Tibial nerve (tissue), 4 donors: ENCODE measurements around the gene ST6GALNAC3. TPM values are rescaled to one million over a fixed set of nuclear protein-coding genes. Genes with fewer than 3 reads are reported as not detected.
"Not testable (repeated sequence)": the region's sequence is repeated elsewhere in the genome, so short reads cannot be mapped to it uniquely, and the experiment has no call there.

Source experiments
- DNase-seq, 2 donors: peaks; one replicate each; pipeline ENCODE4 v3.0.0-alpha.2; 2019; ENCODE audit warnings: low spot score in 2 of 2
- H3K27ac ChIP-seq, 4 donors: fragments of 200-600 bp; sonication (generic) in 3 of 4; one replicate each; pipeline ENCODE4 v1.5.1; 2017 to 2019; ENCODE audit warnings: mild to moderate bottlenecking in 1 of 4
- H3K27me3 ChIP-seq, 2 donors: fragments of 200-600 bp; sonication (generic) in 1 of 2; one replicate each; pipeline versions ENCODE4 v1.5.1 to v1.6.0; 2017 to 2019
- H3K36me3 ChIP-seq, 3 donors: fragments of 200-600 bp; sonication (generic); one replicate each; pipeline ENCODE4 v1.5.1; 2018 to 2019
- H3K4me1 ChIP-seq, 4 donors: fragments of 200-600 bp; sonication (generic) in 3 of 4; one replicate each; pipeline ENCODE4 v1.5.1; 2017 to 2019
- H3K4me3 ChIP-seq, 4 donors: fragments of 200-600 bp; sonication (generic) in 3 of 4; one replicate each; pipeline ENCODE4 v1.5.1; 2017 to 2019; ENCODE audit warnings: mild to moderate bottlenecking in 1 of 4, moderate library complexity in 1 of 4
- H3K9me3 ChIP-seq, 4 donors: fragments of 200-600 bp; sonication (generic) in 3 of 4; one replicate each; pipeline ENCODE4 v1.5.1; 2017 to 2019
- EP300 ChIP-seq, 2 donors: sonication (generic); formaldehyde crosslinking; IDR thresholded peaks; one replicate each; pipeline ENCODE4 v1.6.1; 2017; ENCODE audit warnings: antibody characterized with exemption in 2 of 2, mild to moderate bottlenecking in 1 of 2
- POLR2A ChIP-seq, 2 donors: fragments of 450-650 bp; IDR thresholded peaks; one replicate each; pipeline ENCODE4 v1.6.1; 2017; ENCODE audit warnings: antibody characterized with exemption in 2 of 2, mild to moderate bottlenecking in 2 of 2, moderate library complexity in 2 of 2
- WGBS, 2 donors: methylation state at CpG; one replicate each; pipeline ENCODE4 v1.1.5; 2018; 5-methylcytosine and 5-hydroxymethylcytosine counted together
- total RNA-seq, 4 donors: library from RNA; depleted of rRNA; stranded (reverse); fragments of >200 nt; gene quantifications; one replicate each; pipeline ENCODE4 v1.1.0, GENCODE V29; 2016
- TF ChIP-seq, protein P1 (sequence below), 5 experiments: fragments of 200-600 bp in 3 of 5; fragments of 450-650 bp in 2 of 5; sonication (generic) in 3 of 5; IDR thresholded peaks; one replicate each; pipeline ENCODE4 v1.5.1; 2016 to 2019; ENCODE audit warnings: antibody characterized with exemption in 5 of 5, mild to moderate bottlenecking in 3 of 5, moderate library complexity in 2 of 5

ST6GALNAC3 gene
- total RNA-seq, 4 donors from 2014 or later, result 2.7 to 6.6 (median 4.9) TPM

DNA sequence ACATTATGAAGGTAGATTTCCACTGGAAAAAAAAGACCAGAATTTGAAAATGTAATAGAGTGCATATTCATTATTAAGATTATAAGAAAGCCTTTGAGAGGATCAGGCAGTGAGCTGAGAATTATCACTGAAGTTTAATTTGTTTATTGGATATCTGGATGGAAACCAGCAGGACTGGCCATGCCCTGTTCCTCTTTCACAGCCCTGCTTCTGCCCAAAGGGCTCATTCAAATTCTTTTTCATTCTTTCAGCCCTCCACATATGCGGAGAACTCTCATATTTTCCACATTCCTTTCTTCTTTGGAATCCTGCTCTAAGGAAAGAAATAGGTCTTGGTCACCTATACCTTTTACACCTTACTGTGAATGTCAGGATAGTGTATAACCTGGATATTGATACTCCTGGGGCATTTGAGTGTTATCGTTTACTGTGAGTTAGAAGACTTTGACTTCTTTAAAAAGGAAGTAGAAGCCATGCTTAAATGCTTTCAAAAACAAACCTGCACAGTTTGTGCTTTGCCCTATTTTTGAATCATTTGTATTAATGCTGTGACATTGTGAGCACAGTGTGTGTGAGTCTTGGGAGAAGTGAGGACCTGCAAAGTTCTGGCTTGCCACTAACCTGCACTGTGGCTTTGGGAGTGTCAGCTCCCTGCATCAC is 35.5 kb downstream of the ST6GALNAC3 start:
- no peaks in the 10 kb centered on the region for H3K9me3 ChIP-seq
- no peaks in the 10 kb centered on the region for H3K27me3 ChIP-seq
- DNase-seq, result no peak
- TF ChIP-seq, protein P1, sequence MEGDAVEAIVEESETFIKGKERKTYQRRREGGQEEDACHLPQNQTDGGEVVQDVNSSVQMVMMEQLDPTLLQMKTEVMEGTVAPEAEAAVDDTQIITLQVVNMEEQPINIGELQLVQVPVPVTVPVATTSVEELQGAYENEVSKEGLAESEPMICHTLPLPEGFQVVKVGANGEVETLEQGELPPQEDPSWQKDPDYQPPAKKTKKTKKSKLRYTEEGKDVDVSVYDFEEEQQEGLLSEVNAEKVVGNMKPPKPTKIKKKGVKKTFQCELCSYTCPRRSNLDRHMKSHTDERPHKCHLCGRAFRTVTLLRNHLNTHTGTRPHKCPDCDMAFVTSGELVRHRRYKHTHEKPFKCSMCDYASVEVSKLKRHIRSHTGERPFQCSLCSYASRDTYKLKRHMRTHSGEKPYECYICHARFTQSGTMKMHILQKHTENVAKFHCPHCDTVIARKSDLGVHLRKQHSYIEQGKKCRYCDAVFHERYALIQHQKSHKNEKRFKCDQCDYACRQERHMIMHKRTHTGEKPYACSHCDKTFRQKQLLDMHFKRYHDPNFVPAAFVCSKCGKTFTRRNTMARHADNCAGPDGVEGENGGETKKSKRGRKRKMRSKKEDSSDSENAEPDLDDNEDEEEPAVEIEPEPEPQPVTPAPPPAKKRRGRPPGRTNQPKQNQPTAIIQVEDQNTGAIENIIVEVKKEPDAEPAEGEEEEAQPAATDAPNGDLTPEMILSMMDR (IDR thresholded peaks at IDR 0.05), result no peak
- no peak for TF ChIP-seq POLR2A (IDR thresholded peaks at IDR 0.05)
- TF ChIP-seq EP300 (IDR thresholded peaks at IDR 0.05), result no peak
- WGBS, 2 donors, result 46 to 62% methylated on average over 2 of the region's 2 CpGs
- H3K4me1 ChIP-seq, result peaks cover 0 to 5% (median 0%) of the 10 kb centered on the region in 4 donors
- H3K4me3 ChIP-seq, result no peak overlapping the region
- no peaks in the 10 kb centered on the region for H3K36me3 ChIP-seq
- no peak overlapping the region for H3K27ac ChIP-seq

DNA sequence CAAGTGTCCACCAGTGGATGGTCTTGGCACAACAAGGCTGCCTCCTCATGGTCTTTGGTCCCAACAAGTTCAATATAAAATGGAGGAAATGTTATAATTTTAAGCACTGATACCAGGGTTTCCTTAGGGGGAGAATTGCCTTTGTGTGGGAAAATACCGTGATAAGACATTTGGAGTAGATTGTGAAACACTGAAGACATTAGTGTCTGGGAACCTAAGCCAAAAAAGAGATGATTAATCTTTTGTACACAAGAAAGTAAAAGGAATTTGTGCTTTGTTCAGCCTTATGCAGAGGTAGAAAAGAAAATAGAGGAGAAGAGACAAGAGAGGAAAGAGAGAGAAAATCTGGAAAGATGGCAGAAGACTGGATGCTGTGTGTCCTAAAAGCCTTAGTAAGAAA is 36.1 kb downstream of the ST6GALNAC3 start:
- Histone ChIP-seq H3K27me3 (no peaks in the 10 kb centered on the region), H3K9me3 (no peaks in the 10 kb centered on the region), H3K27ac (no peak overlapping the region), H3K36me3 (no peaks in the 10 kb centered on the region), H3K4me3 (no peak overlapping the region), H3K4me1 (peaks cover 0 to 5% (median 0%) of the 10 kb centered on the region in 4 donors)
- whole genome bisulfite sequencing, 2 donors, result 57 to 59% methylated on average over 1 of the region's 1 CpG
- TF ChIP-seq POLR2A (IDR thresholded peaks at IDR 0.05) (no peak), EP300 (IDR thresholded peaks at IDR 0.05) (no peak)
- TF ChIP-seq, protein P1 (IDR thresholded peaks at IDR 0.05), result no peak
- DNase-seq, result no peak

DNA sequence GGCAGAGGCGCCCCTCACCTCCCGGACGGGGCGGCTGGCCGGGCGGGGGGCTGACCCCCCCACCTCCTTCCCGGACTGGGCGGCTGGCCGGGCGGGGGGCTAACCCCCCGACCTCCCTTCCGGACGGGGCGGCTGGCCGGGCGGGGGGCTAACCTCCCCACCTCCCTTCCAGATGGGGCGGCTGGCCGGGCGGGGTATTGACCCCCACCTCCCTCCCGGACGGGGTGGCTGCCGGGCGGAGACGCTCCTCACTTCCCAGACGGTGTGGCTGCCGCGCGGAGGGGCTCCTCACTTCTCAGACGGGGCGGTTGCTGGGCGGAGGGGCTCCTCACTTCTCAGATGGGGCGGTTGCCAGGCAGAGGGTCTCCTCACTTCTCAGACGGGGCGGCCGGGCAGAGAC is 37.8 kb downstream of the ST6GALNAC3 start:
- H3K27ac ChIP-seq, H3K36me3 ChIP-seq, DNase-seq, H3K4me3 ChIP-seq, H3K27me3 ChIP-seq, H3K9me3 ChIP-seq, H3K4me1 ChIP-seq: not testable (repeated sequence)
- 95 to 97% methylated on average over 18 to 20 of the region's 35 CpGs for WGBS, 2 donors

DNA sequence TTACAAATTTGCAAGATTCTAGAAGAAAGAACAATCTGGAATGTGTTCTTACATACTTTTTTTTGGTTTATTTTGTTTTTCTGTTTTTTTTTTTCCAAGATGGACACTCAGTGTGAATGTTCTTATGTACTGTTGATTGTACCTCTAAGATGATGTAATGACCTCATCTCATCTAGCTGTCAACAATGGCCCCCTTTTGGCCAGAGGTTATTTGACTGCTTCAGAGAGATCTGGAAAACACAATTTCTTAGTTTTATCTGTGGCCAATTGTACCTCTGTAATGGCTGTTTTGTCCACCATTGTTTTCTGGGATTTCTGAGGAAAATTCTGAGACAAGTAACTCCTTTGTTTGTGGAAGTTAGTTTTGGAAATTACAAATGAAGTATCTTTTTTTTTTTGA is 38.9 kb downstream of the ST6GALNAC3 start:
- H3K4me3 ChIP-seq, result no peak overlapping the region
- peaks cover 0 to 5% (median 0%) of the 10 kb centered on the region in 4 donors for H3K4me1 ChIP-seq
- DNase-seq, result no peak
- H3K27ac ChIP-seq, result no peak overlapping the region
- no peaks in the 10 kb centered on the region for H3K27me3 ChIP-seq
- H3K36me3 ChIP-seq, result no peaks in the 10 kb centered on the region
- TF ChIP-seq, protein P1 (IDR thresholded peaks at IDR 0.05), result no peak
- TF ChIP-seq POLR2A (IDR thresholded peaks at IDR 0.05), result no peak
- TF ChIP-seq EP300 (IDR thresholded peaks at IDR 0.05), result no peak
- H3K9me3 ChIP-seq, result no peaks in the 10 kb centered on the region

DNA sequence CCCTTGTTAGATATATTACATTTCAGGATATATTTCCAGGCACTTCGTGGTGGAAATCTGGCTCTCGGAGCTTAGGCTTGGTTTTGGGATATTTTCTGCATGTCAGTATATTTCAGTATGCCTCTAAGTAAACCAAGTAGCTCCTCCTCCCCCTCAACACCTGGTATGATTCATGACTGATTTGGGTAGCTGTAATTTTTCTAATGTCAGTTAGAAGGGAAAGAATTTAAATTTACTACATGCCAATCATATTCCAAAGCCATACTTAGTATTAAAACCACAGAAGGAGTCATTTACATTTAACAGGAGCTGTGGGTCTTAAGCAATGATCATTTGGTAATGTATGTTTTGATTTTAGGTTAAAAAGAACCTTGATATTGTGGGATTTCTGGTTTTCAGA is 40.6 kb downstream of the ST6GALNAC3 start:
- TF ChIP-seq, protein P1 (IDR thresholded peaks at IDR 0.05), result no peak
- TF ChIP-seq POLR2A (IDR thresholded peaks at IDR 0.05) (no peak), EP300 (IDR thresholded peaks at IDR 0.05) (no peak)
- Histone ChIP-seq H3K4me3 (no peak overlapping the region), H3K27me3 (no peaks in the 10 kb centered on the region), H3K36me3 (no peaks in the 10 kb centered on the region), H3K9me3 (no peaks in the 10 kb centered on the region), H3K27ac (no peak overlapping the region), H3K4me1 (peaks cover 0 to under 1% (median 0%) of the 10 kb centered on the region in 4 donors)
- WGBS, 2 donors, result 90 to 97% methylated on average over 2 of the region's 2 CpGs
- DNase-seq, result no peak

DNA sequence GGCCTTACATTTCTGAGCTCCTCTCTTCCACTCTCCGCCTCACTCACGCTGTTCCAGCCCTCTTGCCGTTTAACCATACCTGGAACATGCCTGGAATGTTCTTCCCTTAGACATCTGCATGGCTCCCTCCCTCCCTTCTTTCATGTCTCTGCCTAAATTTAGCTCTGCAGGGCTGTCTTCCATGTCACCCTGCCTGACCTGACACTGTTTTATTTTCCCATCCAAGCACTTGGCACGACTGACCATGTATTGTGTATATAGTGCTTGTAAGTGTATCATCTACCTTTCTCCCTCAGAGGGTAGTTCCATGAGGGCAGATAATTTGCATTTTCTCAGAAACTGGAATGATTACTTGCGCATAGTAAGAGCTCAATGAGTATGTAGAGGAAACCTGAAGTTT is 47.3 kb downstream of the ST6GALNAC3 start:
- H3K27me3 ChIP-seq, result no peaks in the 10 kb centered on the region
- 72 to 76% methylated on average over 5 of the region's 5 CpGs for WGBS, 2 donors
- H3K4me1 ChIP-seq, result no peaks in the 10 kb centered on the region
- H3K36me3 ChIP-seq, result no peaks in the 10 kb centered on the region
- TF ChIP-seq, protein P1 (IDR thresholded peaks at IDR 0.05), result no peak
- TF ChIP-seq POLR2A (IDR thresholded peaks at IDR 0.05), result no peak
- TF ChIP-seq EP300 (IDR thresholded peaks at IDR 0.05), result no peak
- no peak overlapping the region for H3K27ac ChIP-seq
- H3K9me3 ChIP-seq, result no peaks in the 10 kb centered on the region
- H3K4me3 ChIP-seq, result no peak overlapping the region
- DNase-seq, result no peak
